Measurements from ENCODE around the gene KCNQ4. TPM values are rescaled to one million over a fixed set of nuclear protein-coding genes. Genes with fewer than 3 reads are reported as not detected.

The KCNQ4 gene
- total RNA-seq, 6 experiments from 2014 or later: 0.05 TPM; not detected in 5

DNA sequence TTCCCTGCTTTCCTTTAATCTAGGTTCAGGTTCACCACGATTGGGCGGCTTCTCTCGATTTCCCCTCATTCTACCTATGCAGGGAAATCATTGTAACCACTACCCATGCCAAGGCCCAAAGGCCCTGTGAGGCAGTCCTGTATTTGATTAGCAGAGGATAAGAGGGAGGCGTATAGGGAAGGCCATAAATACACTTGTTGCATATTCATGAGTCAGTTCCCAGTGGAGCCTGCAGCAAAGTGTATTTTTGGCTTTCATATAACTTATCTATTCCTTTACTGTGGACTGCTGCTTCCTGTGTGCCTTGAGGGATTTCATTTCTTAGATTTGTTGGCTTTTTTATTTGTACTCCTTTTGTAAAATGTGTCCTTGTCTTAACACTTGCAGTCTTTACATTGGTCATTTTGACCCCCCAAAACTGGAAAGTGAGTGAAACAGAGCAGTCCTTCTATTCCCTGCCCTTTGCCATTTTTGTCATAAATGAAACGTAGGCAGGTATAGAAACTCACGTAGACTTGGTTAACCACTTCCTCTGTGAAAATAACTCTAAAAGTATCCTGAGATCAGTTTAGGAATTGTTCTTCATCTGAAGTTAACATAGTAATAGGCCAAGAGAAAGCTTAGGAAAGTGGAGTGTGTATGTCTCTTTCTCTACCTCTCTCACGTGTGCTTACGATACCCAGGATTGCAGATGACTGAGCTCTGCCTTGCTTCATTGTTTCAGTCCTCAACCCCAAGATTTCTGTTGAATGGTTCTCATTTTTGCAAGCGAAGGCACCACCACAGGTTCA is 19.6 kb upstream of the KCNQ4 start:
- Mint-ChIP-seq H3K27me3 (ENCODE audit: insufficient read depth) (no peaks in the 10 kb centered on the region; the same call in 1 of the 2 replicates), H3K9me3 (no peaks in the 10 kb centered on the region), H3K4me1 (ENCODE audit: low read depth) (peaks cover 24% of the 10 kb centered on the region), H3K4me3 (no peak overlapping the region), H3K27ac (no peak overlapping the region), H3K36me3 (ENCODE audit: low read depth) (peaks cover 40% of the 10 kb centered on the region)
- no peak for DNase-seq
- TF ChIP-seq CTCF (IDR thresholded peaks at IDR 0.05): no peak

DNA sequence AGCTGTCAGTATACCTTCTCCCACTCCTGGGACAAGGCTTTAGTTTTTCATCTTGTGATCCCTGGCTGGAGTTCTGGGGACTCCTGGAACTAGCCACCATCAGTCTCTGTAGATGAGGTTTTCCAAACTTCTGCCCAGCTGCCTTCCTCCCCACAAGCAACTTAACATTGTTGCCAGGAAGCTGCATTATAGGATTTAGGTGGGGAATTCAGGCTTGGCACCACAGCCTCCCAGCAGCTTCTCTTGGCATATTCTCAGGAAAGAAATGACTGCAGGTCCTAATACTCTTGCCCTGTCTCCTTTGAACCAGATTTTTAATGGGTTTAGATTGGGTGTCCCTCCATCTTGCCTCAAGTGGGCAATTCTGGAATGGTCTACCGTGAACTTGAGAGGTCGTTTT is 18.6 kb upstream of the KCNQ4 start:
- Mint-ChIP-seq H3K36me3 (ENCODE audit: low read depth) (peaks cover 38% of the 10 kb centered on the region), H3K27ac (no peak overlapping the region), H3K4me3 (no peak overlapping the region), H3K9me3 (no peaks in the 10 kb centered on the region), H3K27me3 (ENCODE audit: insufficient read depth) (no peaks in the 10 kb centered on the region; the same call in 1 of the 2 replicates), H3K4me1 (ENCODE audit: low read depth) (peaks cover 20% of the 10 kb centered on the region)
- TF ChIP-seq CTCF (IDR thresholded peaks at IDR 0.05): no peak
- DNase-seq: no peak

DNA sequence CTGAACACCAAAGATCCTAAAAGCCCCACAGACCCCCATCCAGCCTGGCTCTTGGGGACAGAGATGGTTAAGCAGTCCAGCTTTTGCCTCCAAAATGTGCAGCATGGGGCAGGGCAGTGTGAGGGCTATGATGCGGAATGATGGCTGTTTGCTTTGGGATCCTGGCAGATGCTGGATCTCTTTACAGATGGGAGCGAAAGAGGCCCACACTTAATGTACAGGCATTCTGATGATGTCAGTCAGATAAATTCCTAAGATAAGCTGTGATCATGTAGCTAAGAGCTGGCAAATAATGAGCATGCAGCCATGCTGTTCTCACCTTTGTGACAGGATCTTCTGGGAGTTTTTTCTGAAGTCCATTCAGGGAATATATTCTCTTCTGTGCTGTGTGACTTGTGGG is 17.6 kb upstream of the KCNQ4 start:
- Mint-ChIP-seq H3K4me3 (no peak overlapping the region), H3K27ac (no peak overlapping the region), H3K27me3 (ENCODE audit: insufficient read depth) (no peaks in the 10 kb centered on the region; the same call in 1 of the 2 replicates), H3K36me3 (ENCODE audit: low read depth) (peaks cover 39% of the 10 kb centered on the region), H3K4me1 (ENCODE audit: low read depth) (peaks cover 14% of the 10 kb centered on the region), H3K9me3 (no peaks in the 10 kb centered on the region)
- no peak for TF ChIP-seq CTCF (IDR thresholded peaks at IDR 0.05)
- no peak for DNase-seq

DNA sequence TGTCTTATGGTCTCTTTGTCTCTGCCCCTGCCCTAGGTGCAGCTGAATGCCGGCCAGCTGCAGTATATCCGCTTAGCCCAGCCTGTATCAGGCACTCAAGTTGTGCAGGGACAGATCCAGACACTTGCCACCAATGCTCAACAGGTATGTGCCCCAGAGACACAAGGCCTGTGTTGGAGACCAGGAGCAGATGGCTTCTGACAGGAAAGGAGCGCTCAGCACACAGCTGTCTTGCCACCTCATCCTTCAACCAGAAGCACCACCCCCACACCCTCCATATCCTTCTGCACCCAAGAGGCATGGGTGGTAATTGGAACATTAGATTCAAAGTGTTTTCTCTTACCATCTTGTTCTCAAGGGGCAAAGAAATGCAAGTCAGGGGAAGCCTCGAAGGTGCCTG is 17.0 kb upstream of the KCNQ4 start:
- H3K27ac Mint-ChIP-seq: no peak overlapping the region
- TF ChIP-seq CTCF (IDR thresholded peaks at IDR 0.05): no peak
- H3K27me3 Mint-ChIP-seq (ENCODE audit: insufficient read depth): no peaks in the 10 kb centered on the region; the same call in 1 of the 2 replicates
- peaks cover 43% of the 10 kb centered on the region for H3K36me3 Mint-ChIP-seq (ENCODE audit: low read depth)
- no peak overlapping the region for H3K4me3 Mint-ChIP-seq
- H3K4me1 Mint-ChIP-seq (ENCODE audit: low read depth): peaks cover 9% of the 10 kb centered on the region
- no peak for DNase-seq
- no peaks in the 10 kb centered on the region for H3K9me3 Mint-ChIP-seq

DNA sequence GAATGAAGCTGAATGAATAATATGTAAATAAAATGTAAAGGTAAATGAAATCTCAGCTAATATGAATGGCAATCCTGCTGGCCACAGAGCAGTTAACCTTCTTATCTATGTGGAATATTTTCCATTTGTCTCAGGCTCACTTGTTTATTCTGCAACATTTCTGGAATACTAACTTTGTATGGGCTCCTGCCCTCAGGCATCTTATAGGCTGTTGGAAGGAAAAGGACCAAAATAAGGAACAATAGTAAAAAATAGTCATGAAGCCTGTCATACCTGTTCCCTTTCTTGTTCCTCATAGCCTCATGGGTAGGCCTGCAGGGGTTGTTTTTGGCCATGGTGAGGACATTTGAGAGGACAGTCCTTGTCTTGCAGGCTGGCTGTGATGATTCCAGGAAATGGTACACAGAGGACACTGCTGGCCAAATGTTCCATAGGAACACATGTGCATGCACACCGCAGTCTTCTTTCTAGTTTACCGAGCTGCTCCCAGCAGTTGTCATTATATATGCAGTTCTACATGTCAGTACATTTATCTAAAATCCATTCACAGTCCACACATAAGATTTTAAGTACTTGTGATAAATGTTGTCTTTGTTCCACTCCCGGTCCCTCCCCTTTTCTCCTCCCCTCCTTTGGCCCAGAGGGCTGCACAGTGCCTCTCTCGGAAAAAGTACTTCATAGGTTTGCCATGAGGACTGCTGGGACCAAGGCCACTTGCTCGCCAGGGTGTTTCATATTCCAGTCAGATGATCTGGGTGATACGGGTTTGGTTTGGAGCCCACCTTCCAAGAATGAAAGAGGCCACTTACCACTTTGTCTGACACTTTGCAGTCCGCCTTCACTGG is 15.2 kb upstream of the KCNQ4 start:
- H3K9me3 Mint-ChIP-seq: no peaks in the 10 kb centered on the region
- no peak overlapping the region for H3K27ac Mint-ChIP-seq
- no peak for TF ChIP-seq CTCF (IDR thresholded peaks at IDR 0.05)
- H3K27me3 Mint-ChIP-seq (ENCODE audit: insufficient read depth): no peaks in the 10 kb centered on the region; the same call in 1 of the 2 replicates
- DNase-seq: no peak
- H3K4me3 Mint-ChIP-seq: no peak overlapping the region
- peaks cover 43% of the 10 kb centered on the region for H3K36me3 Mint-ChIP-seq (ENCODE audit: low read depth)
- peaks cover 7% of the 10 kb centered on the region; the same call in 1 of the 2 replicates for H3K4me1 Mint-ChIP-seq (ENCODE audit: low read depth)
